ENCODE data around the gene C4orf36.

The C4orf36 gene, protein sequence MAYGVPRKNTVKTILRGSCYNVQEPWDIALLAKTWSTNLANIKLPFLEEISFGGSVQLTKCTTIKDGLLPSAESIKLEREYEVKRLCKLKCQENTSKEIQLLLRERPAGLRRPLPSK

DNA sequence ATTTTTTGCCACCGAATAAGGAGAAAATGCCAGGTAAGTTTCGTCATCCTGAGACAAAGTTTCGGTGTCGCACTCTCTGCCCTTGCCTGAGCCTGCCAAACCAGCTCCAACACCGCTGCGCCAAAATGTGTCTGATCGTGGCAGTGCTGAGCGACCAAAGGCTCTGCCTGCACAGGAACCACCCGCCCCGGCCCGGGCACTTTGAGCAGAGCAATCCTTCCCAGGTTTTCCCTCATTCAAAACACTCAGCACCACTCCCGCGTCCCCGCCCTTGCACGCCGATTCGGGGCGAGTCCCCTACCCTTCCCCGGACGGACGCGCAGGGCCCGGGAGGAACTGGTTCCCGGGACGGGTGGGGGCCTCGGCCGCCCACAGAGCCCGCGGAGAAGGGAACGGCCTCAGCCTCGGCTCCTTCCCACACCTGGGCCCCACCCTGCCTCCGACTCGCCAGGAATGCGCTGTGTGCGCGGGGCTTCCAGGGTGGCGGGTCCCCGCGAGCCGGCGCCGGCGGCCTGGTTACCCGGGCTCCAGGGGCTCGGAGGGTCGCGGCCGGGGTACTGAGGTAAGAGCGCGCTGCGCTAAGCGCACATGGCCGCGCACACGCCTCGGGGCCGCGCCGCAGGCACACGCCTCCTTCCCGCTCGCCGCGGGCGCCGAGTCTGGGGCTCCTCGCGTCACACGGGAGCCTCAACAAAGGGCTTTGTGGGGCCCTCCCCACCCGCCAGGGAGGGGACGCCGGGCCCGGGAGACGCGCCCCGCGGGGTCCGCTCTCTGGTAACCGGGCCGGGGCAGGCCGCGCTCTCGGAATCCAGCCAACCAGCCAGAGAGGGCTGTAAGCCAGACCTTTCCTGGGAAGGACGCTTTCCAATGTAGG lies at the start of gene C4orf36:
TSS of gene C4orf36 (minus strand) at position 661 of the 874 bp plus-strand sequence. CDS start 902 bp downstream, outside the sequence.
- DNase-seq = no peak

- no peak for DNase-seq
Observed at GRCh38 chr4:86940920-86941460, 48.8 kb upstream of the C4orf36 start.

DNA sequence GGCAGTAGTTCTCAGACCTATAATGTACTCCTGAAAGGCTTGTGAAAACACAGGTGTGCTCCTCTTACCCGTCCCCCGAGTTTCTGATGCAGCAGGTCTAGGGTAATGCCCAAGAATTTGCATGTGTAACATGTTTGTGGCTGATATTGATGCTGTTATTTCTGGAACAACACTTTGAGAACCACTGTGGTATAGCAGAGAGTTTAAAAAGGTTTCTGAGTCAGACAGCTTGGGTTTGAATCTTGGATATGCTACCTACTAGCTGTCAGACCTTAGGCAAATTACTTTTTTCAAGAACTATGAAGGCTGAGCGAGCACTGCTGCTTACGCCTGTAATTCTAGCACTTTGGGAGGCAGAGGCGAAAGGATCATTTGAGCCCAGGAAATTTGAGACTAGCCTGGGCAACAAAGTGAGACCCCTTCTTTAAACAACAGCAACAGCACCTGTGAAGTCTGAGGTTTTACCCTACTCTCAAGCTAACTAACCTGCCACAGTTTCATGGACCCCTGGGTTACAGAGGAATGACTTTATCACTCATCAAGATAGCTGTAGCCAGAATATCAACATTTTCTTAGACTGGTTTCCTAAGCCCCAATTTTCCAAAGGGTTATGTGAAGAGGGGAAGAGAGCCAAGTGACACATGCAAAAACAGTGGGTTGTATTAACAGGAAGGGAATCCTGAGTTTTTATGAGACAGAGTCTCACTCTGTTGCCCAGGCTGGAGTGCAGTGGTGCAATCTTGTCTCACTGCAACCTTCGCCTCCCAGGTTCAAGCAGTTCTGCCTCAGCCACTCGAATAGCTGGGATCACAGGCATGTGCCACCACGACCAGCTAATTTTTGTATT lies 47.7 kb upstream of the C4orf36 start:
- peak; percentile 12 for DNase-seq

GRCh38 chr4:86938771-86939520 lies 46.7 kb upstream of the C4orf36 start:
- DNase-seq = no peak

- DNase-seq = peak; percentile 67
Observed at GRCh38 chr4:86935853-86936733, 43.9 kb upstream of the C4orf36 start.

DNA sequence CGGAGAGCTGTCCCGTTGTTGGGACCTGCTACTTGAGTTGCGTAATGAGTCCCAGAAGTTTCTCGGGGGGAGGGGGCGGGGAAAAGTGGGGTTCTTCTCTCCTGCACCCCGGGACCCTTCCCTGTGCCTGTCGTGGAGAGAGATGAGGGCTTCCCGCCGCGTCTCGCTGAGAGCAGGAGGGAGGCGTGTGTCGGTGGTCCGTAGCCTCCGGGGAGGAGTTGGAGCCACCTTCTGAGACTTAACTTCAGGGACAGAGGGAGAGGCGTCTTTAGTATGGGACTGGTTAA lies 43.3 kb upstream of the C4orf36 start:
- peak; percentile 26 for DNase-seq

- DNase-seq = peak; percentile 82
Observed at GRCh38 chr4:86934771-86935565, 42.7 kb upstream of the C4orf36 start, which contains the start of gene AFF1. Gene AFF1 (plus strand): TSS chr4:86935011. CDS start chr4:86948534, 13,523 bp downstream.

- no peak for DNase-seq
Observed at GRCh38 chr4:86934147-86934770, 42.0 kb upstream of the C4orf36 start.

- no peak for DNase-seq
Observed at GRCh38 chr4:86928400-86929255, 36.4 kb upstream of the C4orf36 start.

GRCh38 chr4:86927843-86928395 lies 35.7 kb upstream of the C4orf36 start:
- DNase-seq = no peak

GRCh38 chr4:86926435-86927086 lies 34.3 kb upstream of the C4orf36 start:
- no peak for DNase-seq

- DNase-seq = no peak
Observed at GRCh38 chr4:86924811-86925210, 32.6 kb upstream of the C4orf36 start.

- DNase-seq = no peak
Observed at GRCh38 chr4:86921608-86922252, 29.5 kb upstream of the C4orf36 start.

GRCh38 chr4:86919561-86920223 lies 27.5 kb upstream of the C4orf36 start:
- no peak for DNase-seq

- DNase-seq = no peak
Observed at GRCh38 chr4:86918539-86919072, 26.4 kb upstream of the C4orf36 start.

- DNase-seq = no peak
Observed at GRCh38 chr4:86917212-86918039, 25.2 kb upstream of the C4orf36 start.

All from activated gamma-delta T cell treated with Interleukin-2 at 50 U/mL for 16 hours (primary cell).